PC-9 (cell line): ENCODE results near the gene KRTAP5-6. TPM values are rescaled to one million over a fixed set of nuclear protein-coding genes. Genes with fewer than 3 reads are reported as not detected.

Source experiments
- BruUV-seq: library from RNA; stranded (reverse); fragments of 400-500 nt; replicated peaks from 2 replicates; lab custom pipeline; 2021; lab: Mats Ljungman, UMichigan
- CTCF ChIA-PET: fragments of 300-600 bp; sonication (Branson Sonifier 250); formaldehyde crosslinking; loops from one replicate; lab custom pipeline; 2022; ENCODE audit warnings: antibody characterized with exemption; lab: Charles Lee
- POLR2A ChIA-PET: fragments of 300-600 bp; sonication (Branson Sonifier 250); formaldehyde crosslinking; loops from one replicate; lab custom pipeline; 2022; ENCODE audit warnings: antibody characterized with exemption; ENCODE audit not compliant: unreplicated experiment; lab: Charles Lee
- DNase-seq, 2 experiments: peaks; one replicate each; pipeline versions ENCODE4 v3.0.0 to v3.0.0-alpha.2; 2015 to 2022; ENCODE audit warnings: mixed read lengths in 1 of 2
- H2AFZ ChIP-seq: fragments of 200-600 bp; sonication (generic); 2 replicates; pipeline ENCODE4 v1.8.1; 2017; ENCODE audit warnings: antibody characterized with exemption
- H3F3A ChIP-seq: fragments of 200-600 bp; sonication (generic); 2 replicates; pipeline ENCODE4 v1.8.1; 2017; ENCODE audit warnings: antibody characterized with exemption, mild to moderate bottlenecking, low read depth; ENCODE audit not compliant: insufficient read depth
- H3K27ac ChIP-seq: fragments of 200-600 bp; sonication (generic); 2 replicates; pipeline ENCODE4 v1.6.1; 2016; ENCODE audit warnings: mixed run types
- H3K27me3 ChIP-seq: fragments of 200-600 bp; sonication (generic); 2 replicates; pipeline ENCODE4 v1.6.1; 2016; ENCODE audit warnings: low read depth, mixed run types; ENCODE audit not compliant: insufficient read depth
- H3K36me3 ChIP-seq: fragments of 200-600 bp; sonication (generic); 2 replicates; pipeline ENCODE4 v1.6.1; 2016; ENCODE audit warnings: low read depth, mixed run types
- H3K4me1 ChIP-seq: fragments of 200-600 bp; sonication (generic); replicated peaks from 2 replicates; pipeline ENCODE4 v1.6.1; 2016; ENCODE audit warnings: mixed run types; ENCODE audit not compliant: insufficient read depth
- H3K4me2 ChIP-seq: fragments of 200-600 bp; sonication (generic); 2 replicates; pipeline ENCODE4 v1.6.1; 2017; ENCODE audit warnings: mixed run types
- H3K4me3 ChIP-seq: fragments of 200-600 bp; sonication (generic); 2 replicates; pipeline ENCODE4 v1.6.1; 2016; ENCODE audit warnings: mixed run types
- H3K79me2 ChIP-seq: fragments of 200-600 bp; sonication (generic); 2 replicates; pipeline ENCODE4 v1.6.1; 2017; ENCODE audit warnings: low read depth, mixed run types
- H3K9me2 ChIP-seq: fragments of 200-600 bp; sonication (generic); 2 replicates; pipeline ENCODE4 v1.8.1; 2017; ENCODE audit warnings: mild to moderate bottlenecking; ENCODE audit not compliant: insufficient read depth
- H3K9me3 ChIP-seq: fragments of 200-600 bp; sonication (generic); 2 replicates; pipeline ENCODE4 v1.8.1; 2016; ENCODE audit warnings: low read depth; ENCODE audit not compliant: insufficient read depth
- H4K20me1 ChIP-seq: fragments of 200-600 bp; sonication (generic); 2 replicates; pipeline ENCODE4 v1.8.1; 2017; ENCODE audit not compliant: insufficient read depth
- CTCF ChIP-seq: fragments of 200-600 bp; sonication (generic); conservative IDR thresholded peaks from 2 replicates; pipeline ENCODE4 v1.6.1; 2017; ENCODE audit warnings: mixed run types, antibody characterized with exemption, mild to moderate bottlenecking, moderate library complexity
- EZH2 ChIP-seq: fragments of 200-600 bp; sonication (generic); IDR thresholded peaks from 2 replicates; pipeline ENCODE4 v1.8.0; 2017; ENCODE audit warnings: antibody characterized with exemption, low read depth
- intact Hi-C: fragments of 100-400 bp; cut with micrococcal nuclease; formaldehyde crosslinking; loops from one replicate; pipeline ENCODE4 v1.10.0; 2022; ENCODE audit not compliant: unreplicated experiment
- total RNA-seq: library from RNA; stranded (reverse); gene quantifications from 2 replicates; pipeline ENCODE4 v1.2.3, GENCODE V29; 2021

The KRTAP5-6 gene
- total RNA-seq, 1 experiment from 2014 or later, result not detected

GRCh38 chr11:1728931-1729691, 32.1 kb downstream of the KRTAP5-6 start:
- Histone ChIP-seq H3K79me2 (no peaks in the 10 kb centered on the region), H2AFZ (no peak overlapping the region), H3K4me1 (no peaks in the 10 kb centered on the region), H3K27ac (no peak overlapping the region), H3K4me2 (no peak overlapping the region), H3K27me3 (peaks cover 22% of the 10 kb centered on the region; the same call in 1 of the 2 replicates), H3K9me2 (no peaks in the 10 kb centered on the region), H4K20me1 (no peaks in the 10 kb centered on the region), H3F3A (peaks cover 10% of the 10 kb centered on the region; the same call in 1 of the 2 replicates), H3K4me3 (no peak overlapping the region), H3K9me3 (no peaks in the 10 kb centered on the region), H3K36me3 (no peaks in the 10 kb centered on the region)
- ChIA-PET POLR2A (no interaction called here), CTCF (no interaction called here)
- no peak for DNase-seq
- TF ChIP-seq CTCF, result no peak
- TF ChIP-seq EZH2, result no peak
- BruUV-seq, result no TSS peak
- intact Hi-C loops, result no loop called here

- Histone ChIP-seq H3K4me3 (no peak overlapping the region), H4K20me1 (no peaks in the 10 kb centered on the region), H3K4me2 (no peak overlapping the region), H3K4me1 (no peaks in the 10 kb centered on the region), H3K27me3 (peaks cover 27% of the 10 kb centered on the region; the same call in 1 of the 2 replicates), H3K9me3 (no peaks in the 10 kb centered on the region), H3K79me2 (no peaks in the 10 kb centered on the region), H3F3A (peaks cover 10% of the 10 kb centered on the region; the same call in 1 of the 2 replicates), H3K27ac (no peak overlapping the region), H2AFZ (no peak overlapping the region), H3K36me3 (no peaks in the 10 kb centered on the region), H3K9me2 (no peaks in the 10 kb centered on the region)
- intact Hi-C loops, result no loop called here
- no peak for TF ChIP-seq EZH2
- TF ChIP-seq CTCF, result no peak
- no peak for DNase-seq
- BruUV-seq, result no TSS peak
- ChIA-PET POLR2A (no interaction called here), CTCF (no interaction called here)
Measured at GRCh38 chr11:1729692-1730011, 32.7 kb downstream of the KRTAP5-6 start.

- H3K4me3 ChIP-seq, result no peak overlapping the region
- H3K4me1 ChIP-seq, result no peaks in the 10 kb centered on the region
- no peaks in the 10 kb centered on the region for H3K9me2 ChIP-seq
- no peak for DNase-seq
- peaks cover 32% of the 10 kb centered on the region; the same call in 1 of the 2 replicates for H3K27me3 ChIP-seq
- no TSS peak for BruUV-seq
- intact Hi-C loops, result no loop called here
- no peaks in the 10 kb centered on the region for H3K36me3 ChIP-seq
- no peaks in the 10 kb centered on the region for H3K9me3 ChIP-seq
- H3F3A ChIP-seq, result peaks cover 10% of the 10 kb centered on the region; the same call in 1 of the 2 replicates
- H4K20me1 ChIP-seq, result no peaks in the 10 kb centered on the region
- TF ChIP-seq CTCF (no peak), EZH2 (no peak)
- H3K27ac ChIP-seq, result no peak overlapping the region
- ChIA-PET POLR2A (no interaction called here), CTCF (no interaction called here)
- H2AFZ ChIP-seq, result no peak overlapping the region
- H3K79me2 ChIP-seq, result no peaks in the 10 kb centered on the region
- H3K4me2 ChIP-seq, result no peak overlapping the region
Measured at GRCh38 chr11:1730059-1730629, 33.1 kb downstream of the KRTAP5-6 start.
